GM23248 (cell line): Measurements from ENCODE around the gene CUX1. TPM values are rescaled to one million over a fixed set of nuclear protein-coding genes. Genes with fewer than 3 reads are reported as not detected.

ENCODE experiments used
- DNase-seq: peaks from one replicate; pipeline ENCODE4 v3.0.0-alpha.2; 2015
- H2AFZ ChIP-seq: fragments of 200-600 bp; sonication (generic); 2 replicates; pipeline ENCODE4 v1.6.1; 2016; ENCODE audit warnings: antibody characterized with exemption
- H3F3A ChIP-seq: fragments of 200-600 bp; sonication (generic); 2 replicates; pipeline ENCODE4 v1.6.1; 2016; ENCODE audit warnings: mild to moderate bottlenecking, antibody characterized with exemption, mixed run types; ENCODE audit not compliant: insufficient read depth
- H3K27ac ChIP-seq: fragments of 200-600 bp; sonication (generic); 2 replicates; pipeline ENCODE4 v1.5.1; 2016; ENCODE audit warnings: mild to moderate bottlenecking
- H3K27me3 ChIP-seq: fragments of 200-600 bp; sonication (generic); replicated peaks from 2 replicates; pipeline ENCODE4 v1.6.1; 2016; ENCODE audit warnings: mild to moderate bottlenecking; ENCODE audit not compliant: insufficient read depth
- H3K36me3 ChIP-seq: fragments of 200-600 bp; sonication (generic); 2 replicates; pipeline ENCODE4 v1.6.1; 2016; ENCODE audit warnings: low read depth, mild to moderate bottlenecking
- H3K4me1 ChIP-seq: fragments of 200-600 bp; sonication (generic); 2 replicates; pipeline ENCODE4 v1.6.1; 2016; ENCODE audit warnings: mild to moderate bottlenecking; ENCODE audit not compliant: insufficient read depth
- H3K4me2 ChIP-seq: fragments of 200-600 bp; sonication (generic); one replicate; pipeline ENCODE4 v1.6.1; 2016; ENCODE audit warnings: mild to moderate bottlenecking; ENCODE audit not compliant: unreplicated experiment
- H3K4me3 ChIP-seq: fragments of 200-600 bp; sonication (generic); 2 replicates; pipeline ENCODE4 v1.5.1; 2016; ENCODE audit warnings: mild to moderate bottlenecking
- H3K79me2 ChIP-seq: fragments of 200-600 bp; sonication (generic); 2 replicates; pipeline ENCODE4 v1.6.1; 2016; ENCODE audit warnings: mild to moderate bottlenecking; ENCODE audit not compliant: insufficient read depth
- H3K9ac ChIP-seq: fragments of 200-600 bp; sonication (generic); 2 replicates; pipeline ENCODE4 v1.6.1; 2016; ENCODE audit warnings: mild to moderate bottlenecking
- H3K9me2 ChIP-seq: fragments of 200-600 bp; sonication (generic); 2 replicates; pipeline ENCODE4 v1.6.1; 2016; ENCODE audit warnings: mixed run types, mild to moderate bottlenecking, moderate library complexity; ENCODE audit not compliant: insufficient read depth
- H3K9me3 ChIP-seq: fragments of 200-600 bp; sonication (generic); one replicate; pipeline ENCODE4 v1.6.1; 2017; ENCODE audit warnings: low read depth
- H4K20me1 ChIP-seq: fragments of 200-600 bp; sonication (generic); 2 replicates; pipeline ENCODE4 v1.6.0; 2016; ENCODE audit not compliant: insufficient read depth
- EZH2 ChIP-seq: fragments of 200-600 bp; sonication (generic); IDR thresholded peaks from 2 replicates; pipeline ENCODE4 v1.6.1; 2018; ENCODE audit warnings: antibody characterized with exemption, mild to moderate bottlenecking; ENCODE audit not compliant: insufficient read depth, poor library complexity, severe bottlenecking
- EZH2phosphoT487 ChIP-seq: fragments of 200-600 bp; sonication (generic); IDR thresholded peaks from 2 replicates; pipeline ENCODE4 v1.6.1; 2018; ENCODE audit warnings: antibody characterized with exemption, moderate library complexity, mild to moderate bottlenecking, low read depth; ENCODE audit not compliant: insufficient read depth
- WGBS, 2 experiments: methylation state at CpG; one replicate each; pipeline ENCODE4 v1.1.6; 2015 to 2017; ENCODE audit warnings: low lambda C conversion rate in 2 of 2, low coverage in 1 of 2; ENCODE audit errors: missing lambda C conversion rate in 2 of 2; 5-methylcytosine and 5-hydroxymethylcytosine counted together
- in situ Hi-C: fragments of 300-500 bp; cut with MboI; formaldehyde crosslinking; loops from 2 replicates; pipeline ENCODE4 v1.15.0; 2020
- polyA plus RNA-seq: library from polyadenylated mRNA; unstranded; fragments of >200 nt; fragmentation: Nextera tagmentation; extraction: Ambion mirVana; gene quantifications from 2 replicates; pipeline ENCODE4 v1.2.1, GENCODE V29; 2016
- total RNA-seq: library from RNA; depleted of rRNA; stranded (reverse); fragments of >200 nt; shearing (Covaris generic); gene quantifications from 2 replicates; pipeline ENCODE4 v1.2.3, GENCODE V29; 2014

CUX1 gene
- total and polyA plus RNA-seq, 2 experiments from 2014 or later, result 30.2 to 34.9 TPM

- no peaks in the 10 kb centered on the region for H4K20me1 ChIP-seq
- H3F3A ChIP-seq, result no peaks in the 10 kb centered on the region
- WGBS, 2 experiments, result 94 to 95% methylated on average over 2 of the region's 2 CpGs
- no peaks in the 10 kb centered on the region for H3K36me3 ChIP-seq
- H3K27me3 ChIP-seq, result no peaks in the 10 kb centered on the region
- DNase-seq, result no peak
- no peaks in the 10 kb centered on the region for H3K9me2 ChIP-seq
- H3K9me3 ChIP-seq, result no peaks in the 10 kb centered on the region
- H3K79me2 ChIP-seq, result no peaks in the 10 kb centered on the region
- in situ Hi-C loops, result no loop called here
- H3K4me1 ChIP-seq, result no peaks in the 10 kb centered on the region
- no peak for TF ChIP-seq EZH2
- no peak for TF ChIP-seq EZH2phosphoT487
- no peak overlapping the region for H2AFZ ChIP-seq
- no peak overlapping the region for H3K9ac ChIP-seq
- H3K4me3 ChIP-seq, result no peak overlapping the region
- no peak overlapping the region for H3K4me2 ChIP-seq
- H3K27ac ChIP-seq, result no peak overlapping the region
Measured at GRCh38 chr7:102055181-102055976, 238.0 kb downstream of the CUX1 start.

GRCh38 chr7:102059524-102059923 is 242.1 kb downstream of the CUX1 start:
- Histone ChIP-seq H3K27me3 (no peaks in the 10 kb centered on the region), H3K9me3 (no peaks in the 10 kb centered on the region), H2AFZ (no peak overlapping the region), H3K4me3 (no peak overlapping the region), H3K36me3 (no peaks in the 10 kb centered on the region), H3K9me2 (no peaks in the 10 kb centered on the region), H3K9ac (no peak overlapping the region), H3F3A (no peaks in the 10 kb centered on the region), H3K27ac (no peak overlapping the region), H4K20me1 (no peaks in the 10 kb centered on the region), H3K79me2 (no peaks in the 10 kb centered on the region), H3K4me1 (peaks cover 10% of the 10 kb centered on the region; the same call in 1 of the 2 replicates), H3K4me2 (no peak overlapping the region)
- in situ Hi-C loops, result no loop called here
- no peak for TF ChIP-seq EZH2
- TF ChIP-seq EZH2phosphoT487, result no peak
- 93 to 95% methylated on average over 7 to 9 of the region's 9 CpGs for WGBS, 2 experiments
- DNase-seq, result no peak

- no peaks in the 10 kb centered on the region for H3K79me2 ChIP-seq
- H3K4me1 ChIP-seq, result peaks cover 10% of the 10 kb centered on the region; the same call in 1 of the 2 replicates
- DNase-seq, result no peak
- H3K27me3 ChIP-seq, result no peaks in the 10 kb centered on the region
- TF ChIP-seq EZH2phosphoT487 (no peak), EZH2 (no peak)
- H3K9ac ChIP-seq, result no peak overlapping the region
- H3K4me2 ChIP-seq, result no peak overlapping the region
- H2AFZ ChIP-seq, result no peak overlapping the region
- H4K20me1 ChIP-seq, result no peaks in the 10 kb centered on the region
- in situ Hi-C loops, result no loop called here
- no peaks in the 10 kb centered on the region for H3F3A ChIP-seq
- no peak overlapping the region for H3K4me3 ChIP-seq
- H3K27ac ChIP-seq, result no peak overlapping the region
- H3K9me3 ChIP-seq, result no peaks in the 10 kb centered on the region
- no peaks in the 10 kb centered on the region for H3K36me3 ChIP-seq
- WGBS, 2 experiments, result 89 to 90% methylated on average over 11 of the region's 11 CpGs
- H3K9me2 ChIP-seq, result no peaks in the 10 kb centered on the region
Measured at GRCh38 chr7:102061354-102061945, 244.0 kb downstream of the CUX1 start.

- in situ Hi-C loops, result no loop called here
- Histone ChIP-seq H3K9me3 (no peaks in the 10 kb centered on the region), H4K20me1 (no peaks in the 10 kb centered on the region), H3K4me1 (peaks cover 10% of the 10 kb centered on the region; the same call in 1 of the 2 replicates), H2AFZ (no peak overlapping the region), H3K9ac (no peak overlapping the region), H3K27me3 (no peaks in the 10 kb centered on the region), H3K4me2 (no peak overlapping the region), H3K27ac (no peak overlapping the region), H3F3A (no peaks in the 10 kb centered on the region), H3K9me2 (no peaks in the 10 kb centered on the region), H3K79me2 (no peaks in the 10 kb centered on the region), H3K36me3 (no peaks in the 10 kb centered on the region), H3K4me3 (no peak overlapping the region)
- no peak for DNase-seq
- 95 to 96% methylated on average over 8 of the region's 8 CpGs for WGBS, 2 experiments
- TF ChIP-seq EZH2phosphoT487, result no peak
- no peak for TF ChIP-seq EZH2
Measured at GRCh38 chr7:102061981-102062390, 244.6 kb downstream of the CUX1 start.
